ENCODE data around the gene BEST1. TPM values are rescaled to one million over a fixed set of nuclear protein-coding genes. Genes with fewer than 3 reads are reported as not detected.
A peak's percentile ranks its signal among the peaks of the same experiment; 100 is the strongest.

Gene BEST1
- total and polyA plus RNA-seq, 4 donors: 3.5 to 8.0 (median 4.0) TPM

- Histone ChIP-seq H3K27me3 (ENCODE audit: control insufficient read depth in 1 of 2, insufficient read depth in 2 of 2, low read length in 1 of 2) (no peaks in the 10 kb centered on the region), H3K36me3 (ENCODE audit: control insufficient read depth in 1 of 2, insufficient read depth in 2 of 2, low read length in 1 of 2) (no peaks in the 10 kb centered on the region), H3K27ac (ENCODE audit: low read depth in 1 of 2, low read length in 2 of 2) (peak overlapping the region; percentile 62 to 68), H3K9me3 (ENCODE audit: control insufficient read depth, low read length) (no peaks in the 10 kb centered on the region), H3K4me1 (ENCODE audit: control insufficient read depth in 1 of 2, insufficient read depth in 2 of 2, low read length in 2 of 2) (peaks cover 5% of the 10 kb centered on the region in 2 donors), H3K4me3 (ENCODE audit: low read length in 2 of 2) (no peak overlapping the region)
- 15 to 16% methylated on average over 14 of the region's 14 CpGs for WGBS, 2 donors
- intact Hi-C loops (cut with DNase I): loop anchor here (5.0 kb wide), 2 partner anchors 83 to 132 kb away; partner anchors contain the start of gene FADS3 (in 1 of the 2)
- DNase-seq: peak; percentile 65 to 72
- no peak for ATAC-seq (ENCODE audit: low FRiP score)
Observed at GRCh38 chr11:61974766-61975631, 24.8 kb downstream of the BEST1 start.

- no peaks in the 10 kb centered on the region for H3K9me3 ChIP-seq (ENCODE audit: control insufficient read depth, low read length)
- intact Hi-C loops (cut with DNase I): no loop called here
- DNase-seq (peak; percentile 47 to 64), ATAC-seq (ENCODE audit: low FRiP score) (no peak)
- H3K27ac ChIP-seq (ENCODE audit: low read depth in 1 of 2, low read length in 2 of 2): peak overlapping the region; percentile 62 to 68
- 86 to 88% methylated on average over 15 of the region's 15 CpGs for WGBS, 2 donors
- no peaks in the 10 kb centered on the region for H3K27me3 ChIP-seq (ENCODE audit: control insufficient read depth in 1 of 2, insufficient read depth in 2 of 2, low read length in 1 of 2)
- H3K36me3 ChIP-seq (ENCODE audit: control insufficient read depth in 1 of 2, insufficient read depth in 2 of 2, low read length in 1 of 2): no peaks in the 10 kb centered on the region
- peaks cover 5% of the 10 kb centered on the region in 2 donors for H3K4me1 ChIP-seq (ENCODE audit: control insufficient read depth in 1 of 2, insufficient read depth in 2 of 2, low read length in 2 of 2)
- H3K4me3 ChIP-seq (ENCODE audit: low read length in 2 of 2): no peak overlapping the region
Observed at GRCh38 chr11:61975638-61976419, 25.7 kb downstream of the BEST1 start.

GRCh38 chr11:61976420-61976800 is 26.3 kb downstream of the BEST1 start:
- peak; percentile 15 to 42 for DNase-seq
- 93 to 95% methylated on average over 8 of the region's 8 CpGs for WGBS, 2 donors
- H3K4me1 ChIP-seq (ENCODE audit: control insufficient read depth in 1 of 2, insufficient read depth in 2 of 2, low read length in 2 of 2): peaks cover 5% of the 10 kb centered on the region in 2 donors

GRCh38 chr11:61976813-61977475 is 26.8 kb downstream of the BEST1 start:
- H3K4me3 ChIP-seq (ENCODE audit: low read length in 2 of 2): no peak overlapping the region
- H3K9me3 ChIP-seq (ENCODE audit: control insufficient read depth, low read length): no peaks in the 10 kb centered on the region
- WGBS, 2 donors: 76 to 87% methylated on average over 7 of the region's 7 CpGs
- no peaks in the 10 kb centered on the region for H3K36me3 ChIP-seq (ENCODE audit: control insufficient read depth in 1 of 2, insufficient read depth in 2 of 2, low read length in 1 of 2)
- no peak overlapping the region for H3K27ac ChIP-seq (ENCODE audit: low read depth in 1 of 2, low read length in 2 of 2)
- peak; percentile 28 to 40 for DNase-seq
- H3K27me3 ChIP-seq (ENCODE audit: control insufficient read depth in 1 of 2, insufficient read depth in 2 of 2, low read length in 1 of 2): no peaks in the 10 kb centered on the region
- no peak for ATAC-seq (ENCODE audit: low FRiP score)
- intact Hi-C loops (cut with DNase I): no loop called here
- peaks cover 5% of the 10 kb centered on the region in 2 donors for H3K4me1 ChIP-seq (ENCODE audit: control insufficient read depth in 1 of 2, insufficient read depth in 2 of 2, low read length in 2 of 2)

More at GRCh38 chr11:61976420-61976800, 26.3 kb downstream of the BEST1 start:
- intact Hi-C loops (cut with DNase I): no loop called here
- ATAC-seq (ENCODE audit: low FRiP score): no peak
- Histone ChIP-seq H3K9me3 (ENCODE audit: control insufficient read depth, low read length) (no peaks in the 10 kb centered on the region), H3K36me3 (ENCODE audit: control insufficient read depth in 1 of 2, insufficient read depth in 2 of 2, low read length in 1 of 2) (no peaks in the 10 kb centered on the region), H3K4me3 (ENCODE audit: low read length in 2 of 2) (no peak overlapping the region), H3K27me3 (ENCODE audit: control insufficient read depth in 1 of 2, insufficient read depth in 2 of 2, low read length in 1 of 2) (no peaks in the 10 kb centered on the region), H3K27ac (ENCODE audit: low read depth in 1 of 2, low read length in 2 of 2) (no peak overlapping the region)

- WGBS, 2 donors: 64 to 67% methylated on average over 17 of the region's 17 CpGs
- peak; percentile 49 for ATAC-seq (ENCODE audit: low FRiP score)
Observed at GRCh38 chr11:61978703-61979661, 28.8 kb downstream of the BEST1 start.

GRCh38 chr11:61980783-61981541 is 30.8 kb downstream of the BEST1 start:
- peaks cover 0 to 1% of the 10 kb centered on the region in 2 donors for H3K4me1 ChIP-seq (ENCODE audit: control insufficient read depth in 1 of 2, insufficient read depth in 2 of 2, low read length in 2 of 2)
- 85% methylated on average over 10 of the region's 10 CpGs for WGBS, 2 donors
- peak; percentile 24 to 27 for DNase-seq
- H3K27me3 ChIP-seq (ENCODE audit: control insufficient read depth in 1 of 2, insufficient read depth in 2 of 2, low read length in 1 of 2): no peaks in the 10 kb centered on the region
- no peak overlapping the region for H3K27ac ChIP-seq (ENCODE audit: low read depth in 1 of 2, low read length in 2 of 2)
- no peak overlapping the region for H3K4me3 ChIP-seq (ENCODE audit: low read length in 2 of 2)
- intact Hi-C loops (cut with DNase I): no loop called here
- H3K36me3 ChIP-seq (ENCODE audit: control insufficient read depth in 1 of 2, insufficient read depth in 2 of 2, low read length in 1 of 2): peaks cover 0 to 3% of the 10 kb centered on the region in 2 donors
- no peaks in the 10 kb centered on the region for H3K9me3 ChIP-seq (ENCODE audit: control insufficient read depth, low read length)
- ATAC-seq (ENCODE audit: low FRiP score): no peak

More at GRCh38 chr11:61978703-61979661, 28.8 kb downstream of the BEST1 start:
- no peak overlapping the region for H3K4me3 ChIP-seq (ENCODE audit: low read length in 2 of 2)
- H3K27ac ChIP-seq (ENCODE audit: low read depth in 1 of 2, low read length in 2 of 2): peak overlapping the region in 1 of 2 donors; percentile 65
- H3K9me3 ChIP-seq (ENCODE audit: control insufficient read depth, low read length): no peaks in the 10 kb centered on the region
- H3K36me3 ChIP-seq (ENCODE audit: control insufficient read depth in 1 of 2, insufficient read depth in 2 of 2, low read length in 1 of 2): peaks cover 0 to 3% of the 10 kb centered on the region in 2 donors
- H3K27me3 ChIP-seq (ENCODE audit: control insufficient read depth in 1 of 2, insufficient read depth in 2 of 2, low read length in 1 of 2): no peaks in the 10 kb centered on the region
- H3K4me1 ChIP-seq (ENCODE audit: control insufficient read depth in 1 of 2, insufficient read depth in 2 of 2, low read length in 2 of 2): peaks cover under 1 to 5% of the 10 kb centered on the region in 2 donors
- intact Hi-C loops (cut with DNase I): no loop called here
- peak; percentile 49 to 66 for DNase-seq

- no peak overlapping the region for H3K27ac ChIP-seq (ENCODE audit: low read depth in 1 of 2, low read length in 2 of 2)
- WGBS, 2 donors: 92 to 93% methylated on average over 1 of the region's 1 CpG
- H3K9me3 ChIP-seq (ENCODE audit: control insufficient read depth, low read length): no peaks in the 10 kb centered on the region
- intact Hi-C loops (cut with DNase I): no loop called here
- H3K27me3 ChIP-seq (ENCODE audit: control insufficient read depth in 1 of 2, insufficient read depth in 2 of 2, low read length in 1 of 2): no peaks in the 10 kb centered on the region
- H3K36me3 ChIP-seq (ENCODE audit: control insufficient read depth in 1 of 2, insufficient read depth in 2 of 2, low read length in 1 of 2): peaks cover 0 to 3% of the 10 kb centered on the region in 2 donors
- no peaks in the 10 kb centered on the region for H3K4me1 ChIP-seq (ENCODE audit: control insufficient read depth in 1 of 2, insufficient read depth in 2 of 2, low read length in 2 of 2)
- DNase-seq (peak; percentile 5 to 18), ATAC-seq (ENCODE audit: low FRiP score) (no peak)
- no peak overlapping the region for H3K4me3 ChIP-seq (ENCODE audit: low read length in 2 of 2)
Observed at GRCh38 chr11:61983419-61983818, 33.3 kb downstream of the BEST1 start.

All from aorta (tissue), 5 donors.